HCT116 (cell line): ENCODE results near the gene SORCS2. TPM values are rescaled to one million over a fixed set of nuclear protein-coding genes. Genes with fewer than 3 reads are reported as not detected.

Experiments
- ATAC-seq: fragments of 200-7000 bp; cut with Tn5 transposase; 2 replicates; pipeline ENCODE4 v1.9.1; 2020; ENCODE audit warnings: mild to moderate bottlenecking, moderate library complexity
- BruUV-seq: library from RNA; stranded (reverse); fragments of 400-500 nt; replicated peaks from 2 replicates; lab custom pipeline; 2021; lab: Mats Ljungman, UMichigan
- CTCF ChIA-PET: fragments of 300-600 bp; sonication (Branson Sonifier 250); formaldehyde crosslinking; loops from one replicate; lab custom pipeline; 2021; ENCODE audit warnings: antibody characterized with exemption; lab: Charles Lee
- POLR2A ChIA-PET: fragments of 300-600, 350-600 bp; sonication (Branson Sonifier 250); formaldehyde crosslinking; loops from one replicate; lab custom pipeline; 2021; ENCODE audit warnings: antibody characterized with exemption; lab: Charles Lee
- RAD21 ChIA-PET, 2 experiments: fragments of 300-600 bp; sonication (Branson Sonifier 250); formaldehyde crosslinking; loops; one replicate each; lab custom pipeline; 2023; ENCODE audit warnings: low total read pairs in 2 of 2; ENCODE audit not compliant: uncharacterized antibody in 2 of 2, unreplicated experiment in 2 of 2, low non-redundant PET in 1 of 2; lab: Charles Lee
- DNase-seq: peaks from one replicate; pipeline ENCODE4 v3.0.0-alpha.2; 2010; ENCODE audit warnings: low read depth, low spot score
- H2AFZ ChIP-seq: fragments of 200-600 bp; shearing (Covaris generic), sonication (generic); 2 replicates; pipeline ENCODE4 v1.6.1; 2017; ENCODE audit warnings: low read depth, mixed run types, mixed read lengths, antibody characterized with exemption, low read length; ENCODE audit not compliant: poor library complexity, severe bottlenecking
- H3K27ac ChIP-seq: 2 replicates; pipeline ENCODE4 v1.5.1; 2012; ENCODE audit warnings: low read depth, low read length
- H3K27me3 ChIP-seq: fragments of 200-600 bp; sonication (generic); 2 replicates; pipeline ENCODE4 v1.6.1; 2016; ENCODE audit warnings: mixed run types, low read length, mixed read lengths; ENCODE audit not compliant: insufficient read depth
- H3K36me3 ChIP-seq, 2 experiments: fragments of 200-500 bp in 1 of 2; fragments of 200-600 bp in 1 of 2; sonication (Bioruptor generic) in 1 of 2; sonication (generic) in 1 of 2; 2 replicates each; pipeline versions ENCODE4 v1.5.1 to v1.6.1; 2014 to 2016; ENCODE audit warnings: low read length in 2 of 2, inconsistent platforms in 1 of 2, mixed read lengths in 1 of 2, mixed run types in 1 of 2; ENCODE audit not compliant: insufficient read depth in 2 of 2, control insufficient read depth in 1 of 2
- H3K4me1 ChIP-seq, 2 experiments: fragments of 200-600 bp in 1 of 2; sonication (generic) in 1 of 2; 2 replicates each; pipeline versions ENCODE4 v1.5.1 to v1.6.1; 2012 to 2017; ENCODE audit warnings: low read length in 2 of 2, inconsistent platforms in 1 of 2, mild to moderate bottlenecking in 1 of 2, mixed read lengths in 1 of 2, mixed run types in 1 of 2, moderate library complexity in 1 of 2; ENCODE audit not compliant: insufficient read depth in 2 of 2, control insufficient read depth in 1 of 2
- H3K4me2 ChIP-seq: fragments of 200-600 bp; sonication (generic); 2 replicates; pipeline ENCODE4 v1.6.1; 2017; ENCODE audit warnings: mixed run types, low read length, mixed read lengths
- H3K4me3 ChIP-seq, 2 experiments: fragments of 200-600 bp in 1 of 2; sonication (generic) in 1 of 2; replicated peaks in 1 of 2; 2 replicates each; pipeline ENCODE4 v1.5.1; 2011 to 2016; ENCODE audit warnings: low read length in 2 of 2, control low read depth in 1 of 2, low read depth in 1 of 2, mild to moderate bottlenecking in 1 of 2, mixed read lengths in 1 of 2, mixed run types in 1 of 2
- H3K79me2 ChIP-seq: fragments of 200-600 bp; sonication (generic); 2 replicates; pipeline ENCODE4 v1.6.1; 2017; ENCODE audit warnings: mild to moderate bottlenecking, mixed run types, low read length, moderate library complexity, mixed read lengths; ENCODE audit not compliant: insufficient read depth
- H3K9ac ChIP-seq: fragments of 200-600 bp; sonication (generic); 2 replicates; pipeline ENCODE4 v1.6.1; 2016; ENCODE audit warnings: low read length, mixed read lengths
- H3K9me2 ChIP-seq: fragments of 200-600 bp; sonication (generic), shearing (Covaris generic); 2 replicates; pipeline ENCODE4 v1.6.1; 2017; ENCODE audit warnings: mixed run types, mild to moderate bottlenecking, moderate library complexity; ENCODE audit not compliant: insufficient read depth
- H3K9me3 ChIP-seq, 2 experiments: fragments of 200-500 bp in 1 of 2; fragments of 200-600 bp in 1 of 2; sonication (Bioruptor generic) in 1 of 2; sonication (generic) in 1 of 2; 2 replicates each; pipeline ENCODE4 v1.6.1; 2014 to 2017; ENCODE audit warnings: low read length in 2 of 2, mixed read lengths in 2 of 2, inconsistent platforms in 1 of 2, low read depth in 1 of 2, mild to moderate bottlenecking in 1 of 2, mixed run types in 1 of 2, moderate library complexity in 1 of 2; ENCODE audit not compliant: control insufficient read depth in 1 of 2, insufficient read depth in 1 of 2
- H4K20me1 ChIP-seq: fragments of 200-600 bp; sonication (generic), shearing (Covaris generic); 2 replicates; pipeline ENCODE4 v1.6.1; 2017; ENCODE audit warnings: mixed run types, mild to moderate bottlenecking, moderate library complexity; ENCODE audit not compliant: insufficient read depth
- CEBPB ChIP-seq: IDR thresholded peaks from 2 replicates; pipeline ENCODE4 v1.6.1; 2012; ENCODE audit warnings: low read depth
- EGR1 ChIP-seq: IDR thresholded peaks from 2 replicates; pipeline ENCODE4 v1.6.1; 2012; ENCODE audit warnings: low read depth
- ELF1 ChIP-seq: IDR thresholded peaks from 2 replicates; pipeline ENCODE4 v1.6.1; 2012; ENCODE audit warnings: low read depth, borderline replicate concordance
- EZH2 ChIP-seq: fragments of 200-600 bp; sonication (generic); IDR thresholded peaks from 2 replicates; pipeline ENCODE4 v1.6.1; 2017; ENCODE audit warnings: antibody characterized with exemption, mixed run types
- FOSL1 ChIP-seq: IDR thresholded peaks from 2 replicates; pipeline ENCODE4 v1.6.1; 2012; ENCODE audit warnings: low read depth
- POLR2AphosphoS5 ChIP-seq: IDR thresholded peaks from 2 replicates; pipeline ENCODE4 v1.6.1; 2011; ENCODE audit warnings: mild to moderate bottlenecking, low read depth, low read length, moderate library complexity
- SRF ChIP-seq: IDR thresholded peaks from 2 replicates; pipeline ENCODE4 v1.6.1; 2012; ENCODE audit warnings: low read depth
- TCF7L2 ChIP-seq: IDR thresholded peaks from 2 replicates; pipeline ENCODE4 v1.7.0; 2011; ENCODE audit warnings: borderline replicate concordance, inconsistent platforms; ENCODE audit not compliant: insufficient read depth, insufficient read length; ENCODE audit errors: extremely low read depth
- YY1 ChIP-seq: IDR thresholded peaks from 2 replicates; pipeline ENCODE4 v1.6.1; 2011; ENCODE audit warnings: low read length, low read depth, moderate library complexity, mild to moderate bottlenecking; ENCODE audit not compliant: insufficient replicate concordance; ENCODE audit errors: extremely low read depth
- ZFX ChIP-seq: fragments of 450-650 bp; IDR thresholded peaks from 2 replicates; pipeline ENCODE4 v1.6.1; 2017
- ZNF274 ChIP-seq: fragments of 200-500 bp; sonication (Bioruptor generic); IDR thresholded peaks from 2 replicates; pipeline ENCODE4 v1.6.1; 2014; ENCODE audit warnings: mild to moderate bottlenecking, low read depth, low read length, inconsistent platforms
- intact Hi-C: fragments of 100-400 bp; cut with micrococcal nuclease; formaldehyde crosslinking; loops from 2 replicates; pipeline ENCODE4 v1.10.0; 2022
- total RNA-seq: library from RNA; stranded (reverse); gene quantifications from one replicate; pipeline ENCODE4 v1.2.1, GENCODE V29; 2021; ENCODE audit not compliant: unreplicated experiment

The SORCS2 gene
- total RNA-seq, 1 experiment from 2014 or later, result 0.37 TPM

GRCh38 chr4:7442574-7443162, 250.3 kb downstream of the SORCS2 start:
- Histone ChIP-seq H4K20me1 (no peaks in the 10 kb centered on the region), H3K4me3 (no peak overlapping the region), H3K9ac (no peak overlapping the region), H3K27ac (no peak overlapping the region), H3K4me1 (no peaks in the 10 kb centered on the region), H3K36me3 (no peaks in the 10 kb centered on the region), H3K4me2 (no peak overlapping the region), H3K27me3 (peaks cover 7% of the 10 kb centered on the region; the same call in 1 of the 2 replicates), H2AFZ (no peak overlapping the region), H3K79me2 (no peaks in the 10 kb centered on the region), H3K9me3 (no peaks in the 10 kb centered on the region), H3K9me2 (no peaks in the 10 kb centered on the region)
- DNase-seq (no peak), ATAC-seq (no peak)
- ChIA-PET RAD21 (no interaction called here), CTCF (no interaction called here), POLR2A (no interaction called here)
- no peak for TF ChIP-seq ZNF274
- TF ChIP-seq ZFX, result no peak
- TF ChIP-seq TCF7L2, result no peak
- no TSS peak for BruUV-seq
- intact Hi-C loops, result no loop called here

DNA sequence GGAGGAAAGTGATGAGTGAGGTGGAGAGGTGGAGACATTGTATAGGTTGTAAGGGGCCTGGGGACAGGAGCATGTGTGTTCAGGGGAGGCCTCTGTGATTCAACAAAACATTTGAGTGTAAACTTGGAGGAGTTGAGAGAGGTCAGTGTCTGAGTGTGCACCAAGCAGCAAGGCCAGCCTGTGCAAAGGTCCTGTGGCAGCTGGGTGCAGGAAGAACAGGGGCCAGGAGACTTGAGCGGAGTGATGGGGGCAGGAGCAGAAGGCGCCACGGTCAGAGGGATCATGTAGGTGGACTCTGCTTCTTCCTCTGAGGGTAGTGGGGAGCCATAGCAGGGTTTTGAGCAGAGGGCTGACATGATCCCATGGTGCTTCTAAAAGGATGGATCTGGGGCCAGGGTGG, 252.0 kb downstream of the SORCS2 start:
- no peak overlapping the region for H3K4me2 ChIP-seq
- no TSS peak for BruUV-seq
- DNase-seq, result no peak
- ChIA-PET RAD21 (no interaction called here), CTCF (no interaction called here), POLR2A (no interaction called here)
- TF ChIP-seq TCF7L2 (no peak), EGR1 (no peak), ELF1 (no peak), CEBPB (no peak), YY1 (no peak), ZNF274 (no peak), SRF (no peak), POLR2AphosphoS5 (no peak), EZH2 (no peak), FOSL1 (no peak)
- H3K9ac ChIP-seq, result no peak overlapping the region
- intact Hi-C loops, result no loop called here
- no peak overlapping the region for H3K4me3 ChIP-seq
- H3K27ac ChIP-seq, result no peak overlapping the region
- no peaks in the 10 kb centered on the region for H3K4me1 ChIP-seq
- no peak for ATAC-seq
- no peaks in the 10 kb centered on the region for H4K20me1 ChIP-seq
- H3K27me3 ChIP-seq, result peaks cover 7% of the 10 kb centered on the region; the same call in 1 of the 2 replicates
- H2AFZ ChIP-seq, result no peak overlapping the region
- no peaks in the 10 kb centered on the region for H3K36me3 ChIP-seq
- no peaks in the 10 kb centered on the region for H3K9me2 ChIP-seq
- H3K9me3 ChIP-seq, result no peaks in the 10 kb centered on the region
- H3K79me2 ChIP-seq, result no peaks in the 10 kb centered on the region
